Kasumi-1 (cell line): ENCODE data around the gene CDK5R2.

Source experiments
- DNase-seq, 2 experiments: peaks; one replicate each; lab custom pipeline; 2025; lab: John Stamatoyannopoulos, UW

CDK5R2 gene

DNA sequence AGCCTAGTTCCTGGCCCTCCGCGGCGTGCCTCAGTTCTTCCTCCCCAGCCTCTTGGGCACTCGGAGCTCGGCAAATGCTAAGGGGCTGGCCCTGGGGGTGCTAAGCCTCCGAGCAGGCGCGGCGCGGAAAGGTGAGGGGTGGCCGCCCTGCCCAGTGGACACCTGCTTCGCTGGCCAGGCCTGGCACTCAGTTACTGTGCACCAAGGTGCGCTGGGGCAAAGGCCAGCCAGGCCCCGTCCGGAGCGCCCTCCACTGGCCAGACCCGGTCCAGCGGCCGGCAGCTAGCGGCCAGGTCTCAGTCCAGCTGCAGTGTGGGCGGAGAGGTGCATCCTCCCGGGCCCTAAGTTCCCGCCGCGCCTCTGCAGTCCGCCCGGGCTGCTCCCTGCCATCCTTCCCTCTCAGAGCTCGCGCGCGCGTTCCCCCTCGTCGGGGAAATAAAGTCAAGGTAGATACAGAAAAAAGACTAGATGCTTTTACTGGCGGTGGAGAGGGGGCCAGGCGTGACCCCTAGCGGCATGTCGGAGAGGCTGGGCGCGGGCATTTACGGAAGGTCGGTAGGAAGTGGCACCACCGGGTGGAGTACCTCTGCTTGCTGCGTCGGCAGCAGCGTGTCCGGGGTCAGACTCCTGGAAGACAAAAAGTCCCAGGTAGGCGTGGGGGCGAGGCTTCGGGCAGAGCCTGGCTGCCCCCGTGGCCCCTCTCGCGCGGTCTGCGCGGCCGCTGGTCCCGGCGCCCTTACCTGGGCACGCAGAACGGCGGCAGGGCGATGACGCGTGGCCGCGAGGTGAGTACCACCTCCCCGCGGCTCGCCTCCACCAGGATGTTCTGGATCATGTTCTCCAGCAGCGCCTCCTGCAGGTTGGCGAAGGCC lies 43.2 kb downstream of the CDK5R2 start:
- DNase-seq = no peak

DNA sequence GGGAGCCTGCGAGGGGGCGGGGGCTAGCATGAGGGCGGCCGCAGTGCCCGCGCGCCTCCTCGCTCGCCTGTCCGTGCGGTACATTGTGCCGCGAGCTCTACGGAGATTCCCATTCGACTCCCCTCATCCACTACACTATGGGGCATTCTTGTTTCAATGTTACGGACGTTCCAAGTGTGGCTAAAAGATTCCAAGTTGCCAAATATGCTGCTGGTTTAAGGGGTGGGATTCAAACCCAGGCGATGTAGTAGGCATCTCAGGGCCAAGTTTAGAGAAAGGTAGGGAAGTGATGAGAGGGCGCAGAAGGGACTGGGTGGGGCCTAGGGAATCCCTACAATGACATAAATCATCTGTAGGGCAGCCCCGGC lies 43.8 kb downstream of the CDK5R2 start:
- no peak for DNase-seq

DNA sequence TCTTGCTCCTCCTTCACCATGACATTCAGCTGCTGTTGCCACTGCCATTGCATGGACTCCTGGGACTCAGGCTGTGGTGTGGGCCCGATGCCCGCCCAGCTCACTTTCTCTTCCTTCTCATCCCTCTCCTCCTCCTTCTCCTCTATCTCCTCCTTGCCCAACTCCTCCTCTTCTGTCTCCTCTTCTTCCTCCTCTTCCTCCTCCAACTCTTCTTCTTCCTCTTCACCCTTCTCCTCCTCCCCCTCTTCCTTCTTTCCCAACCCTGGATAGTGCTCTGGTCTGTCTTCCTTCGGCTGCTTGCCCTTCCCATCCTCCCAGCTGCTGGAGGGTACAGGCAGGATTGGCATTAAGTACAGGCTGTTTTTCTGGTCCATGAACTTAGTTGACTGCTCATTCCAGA lies 44.5 kb downstream of the CDK5R2 start:
- no peak for DNase-seq

DNA sequence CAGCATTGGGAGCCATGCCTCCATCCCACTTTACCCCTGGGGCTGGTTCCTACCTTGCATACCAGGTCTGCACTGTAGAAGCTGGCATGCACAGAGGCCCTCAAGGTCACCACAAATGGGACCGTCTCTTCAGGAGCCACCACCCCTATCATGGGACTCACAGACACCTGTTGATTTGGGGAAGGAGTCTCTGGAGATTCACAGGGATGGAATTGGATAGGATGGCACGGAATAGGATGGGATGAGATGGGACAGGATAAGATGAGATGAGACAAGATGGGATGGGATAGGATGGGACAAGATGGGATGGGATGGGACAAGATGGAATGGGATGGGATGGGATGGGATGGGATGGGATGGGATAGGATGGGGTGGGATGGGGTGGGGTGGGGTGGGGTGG lies 49.8 kb downstream of the CDK5R2 start:
- no peak for DNase-seq

DNA sequence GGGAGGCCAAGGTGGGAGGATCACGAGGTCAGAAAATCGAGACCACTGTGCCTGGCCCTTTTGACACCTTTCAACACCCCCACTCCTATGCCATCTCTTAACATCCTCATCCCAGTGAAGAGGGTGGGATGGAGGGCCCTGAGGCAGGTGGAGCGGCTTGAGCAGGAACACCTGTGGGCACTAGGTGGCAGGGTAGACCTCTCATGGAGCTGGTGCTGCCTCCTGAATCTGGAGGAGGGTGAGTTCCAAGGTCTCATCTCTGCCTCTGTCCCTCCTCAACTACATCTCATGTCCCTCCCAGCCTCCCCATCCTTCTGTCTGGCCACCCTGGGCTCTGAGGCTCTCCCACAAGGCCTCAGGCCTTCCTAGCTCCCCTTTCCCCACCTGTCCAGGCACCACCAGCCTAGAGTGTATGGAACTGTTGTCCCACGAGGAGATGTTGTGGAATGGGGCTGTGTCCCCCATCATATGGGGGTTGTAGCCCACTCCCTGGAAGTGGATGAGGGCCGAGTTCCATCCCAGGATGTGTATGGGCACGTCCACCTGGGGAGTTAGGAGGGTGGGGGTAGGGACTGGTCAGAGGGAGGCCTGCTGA lies 50.8 kb downstream of the CDK5R2 start:
- DNase-seq = no peak

DNA sequence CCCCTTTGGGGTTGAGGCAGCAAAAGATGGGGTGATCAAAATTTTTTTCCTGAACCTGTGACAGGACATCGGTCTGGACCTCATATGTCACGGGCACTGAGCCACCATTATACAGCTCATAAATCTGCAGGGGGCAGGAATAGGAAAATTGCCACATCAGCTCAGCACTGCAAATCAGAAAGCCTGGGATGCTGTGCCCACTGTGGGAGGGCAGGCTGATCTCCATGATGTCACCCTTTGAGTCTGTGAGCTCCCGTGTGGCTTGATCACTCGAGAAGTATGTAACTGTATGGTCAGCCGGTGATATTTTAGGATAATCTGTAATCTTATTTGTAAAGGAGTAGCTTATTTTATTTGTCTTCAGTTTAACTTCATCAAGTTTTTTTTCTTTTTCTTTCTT lies 51.4 kb downstream of the CDK5R2 start:
- DNase-seq = no peak
